Skeletal muscle cell (primary cell): ENCODE data around the gene EEF2.
"Not testable (repeated sequence)": the region's sequence is repeated elsewhere in the genome, so short reads cannot be mapped to it uniquely, and the experiment has no call there.

Experiments used
- DNase-seq: peaks from one replicate; pipeline ENCODE4 v3.0.0-alpha.2; 2010; ENCODE audit warnings: low read depth
- H3K4me3 ChIP-seq: 2 replicates; pipeline ENCODE4 v1.5.1; 2011; ENCODE audit warnings: low read depth, mild to moderate bottlenecking, control low read depth, low read length, moderate library complexity

Gene EEF2

GRCh38 chr19:3975637-3976087 lies 9.6 kb downstream of the EEF2 start:
- no peak for DNase-seq
- H3K4me3 ChIP-seq, result no peak overlapping the region

GRCh38 chr19:3975144-3975543 lies 10.1 kb downstream of the EEF2 start:
- DNase-seq, result no peak
- no peak overlapping the region for H3K4me3 ChIP-seq

GRCh38 chr19:3970808-3971598 lies 14.3 kb downstream of the EEF2 start, which contains the start of gene DAPK3:
Gene DAPK3 (minus strand): TSS chr19:3971099. CDS start chr19:3969735, 1,364 bp downstream.
- peak within 1 kb of the TSS; percentile 89 for H3K4me3 ChIP-seq
- peak; percentile 94 for DNase-seq

GRCh38 chr19:3970313-3970807 lies 14.9 kb downstream of the EEF2 start:
- peak overlapping the region; percentile 89 for H3K4me3 ChIP-seq
- no peak for DNase-seq

DNA sequence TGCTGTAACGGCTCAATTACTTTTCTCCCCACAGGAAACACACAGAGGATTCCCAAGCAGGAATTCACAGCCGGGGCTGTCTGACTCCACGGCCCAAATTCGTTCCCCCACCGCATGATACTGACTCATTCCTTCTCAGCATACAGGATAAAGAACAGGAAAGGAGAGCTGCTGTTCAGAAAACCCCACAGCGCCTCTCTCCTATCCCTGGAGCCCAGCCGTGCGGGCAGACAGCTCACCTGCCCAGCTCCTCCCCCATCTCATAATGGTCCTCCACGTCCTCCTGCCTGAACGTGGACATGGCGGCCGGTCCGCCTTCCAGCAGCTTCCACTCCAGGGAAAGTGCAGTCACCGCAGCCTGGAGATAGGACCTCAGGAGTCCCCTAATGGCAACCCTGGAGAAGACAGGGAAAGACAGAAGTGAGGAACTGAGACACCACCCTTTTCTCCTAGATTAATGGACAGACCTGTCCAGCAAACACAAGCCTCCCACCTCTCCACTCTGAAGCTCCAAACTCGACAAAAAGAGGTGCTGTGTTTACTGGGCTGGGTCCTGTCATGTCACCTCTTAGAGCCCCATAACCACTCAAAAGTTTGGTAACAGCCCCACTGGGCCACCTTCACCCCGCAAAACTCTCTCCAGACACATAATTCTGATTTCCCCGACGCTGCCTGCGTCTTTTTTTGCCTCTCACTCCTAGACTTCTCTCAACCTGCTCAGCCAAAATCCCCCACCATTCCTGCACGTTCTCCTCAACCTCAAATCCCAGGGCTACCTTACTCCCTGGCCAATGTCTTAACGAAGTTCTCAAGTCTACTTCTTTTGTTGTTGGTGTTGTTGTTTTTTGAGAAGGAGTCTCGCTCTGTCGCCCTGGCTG lies 15.6 kb downstream of the EEF2 start:
- DNase-seq, result peak; percentile 54
- H3K4me3 ChIP-seq, result peak overlapping the region; percentile 89

DNA sequence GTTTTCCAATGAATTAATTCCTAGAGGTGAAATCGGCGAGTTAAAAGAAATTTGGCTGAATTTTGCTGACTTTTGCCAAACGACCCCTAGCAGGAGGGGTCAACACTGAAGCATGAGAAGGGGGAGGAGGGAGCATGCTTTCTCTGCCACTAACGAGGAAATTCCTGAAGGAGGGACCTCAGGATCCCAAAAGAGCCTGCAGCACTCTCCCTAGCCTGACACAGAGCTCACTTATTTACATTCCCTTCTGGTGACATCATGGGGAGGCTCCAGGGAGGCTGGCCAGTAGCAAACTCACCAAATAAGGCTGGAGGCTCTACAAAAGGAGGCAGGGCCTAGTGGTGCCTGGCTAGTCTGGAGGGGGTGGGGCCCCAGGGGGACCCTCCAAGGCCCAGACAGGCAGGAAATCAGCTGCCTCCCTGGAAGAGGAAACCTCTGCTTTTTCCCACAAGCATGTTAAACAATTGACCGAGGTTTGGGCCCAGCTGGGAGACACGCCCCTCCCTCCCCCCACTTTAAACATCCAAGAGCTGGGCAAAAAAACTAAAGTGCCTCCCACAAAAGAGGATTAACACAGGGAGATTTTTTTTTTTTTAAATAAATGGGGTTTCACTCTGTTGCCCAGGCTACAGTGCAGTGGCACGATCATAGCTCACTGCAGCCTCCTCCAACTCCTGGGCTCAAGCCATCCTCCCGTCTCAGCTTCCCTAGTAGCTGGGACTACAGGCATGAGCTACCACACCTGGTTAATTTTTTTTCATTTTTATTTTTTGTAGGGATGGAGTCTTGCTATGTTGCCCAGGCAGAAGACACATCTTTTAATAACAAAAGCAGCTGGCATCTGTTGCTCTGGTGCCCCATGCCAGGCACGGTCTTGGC lies 16.5 kb downstream of the EEF2 start:
- peak; percentile 97 for DNase-seq
- H3K4me3 ChIP-seq, result peak overlapping the region; percentile 89

DNA sequence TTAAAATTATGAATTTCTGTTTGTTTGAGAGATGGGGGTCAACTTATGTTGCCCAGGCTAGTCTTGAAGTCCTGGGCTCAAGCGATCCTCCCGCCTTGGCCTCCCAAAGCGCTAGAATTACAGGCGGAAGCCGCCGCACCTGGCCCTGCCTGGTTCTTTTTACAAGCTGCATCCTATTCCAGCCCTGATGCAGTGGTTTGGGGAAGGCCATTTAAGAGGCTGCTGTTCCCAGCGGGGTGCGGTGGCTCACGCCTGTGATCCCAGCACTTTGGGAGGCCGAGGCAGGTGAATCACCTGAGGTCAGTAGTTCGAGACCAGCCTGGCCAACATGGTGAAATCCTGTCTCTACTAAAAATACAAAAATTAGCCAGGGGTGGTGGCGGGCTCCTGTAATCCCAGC lies 17.3 kb downstream of the EEF2 start:
- not testable (repeated sequence) for H3K4me3 ChIP-seq, DNase-seq

- DNase-seq, result no peak
- H3K4me3 ChIP-seq, result no peak overlapping the region
Observed at GRCh38 chr19:3966051-3967017, 18.9 kb downstream of the EEF2 start.

GRCh38 chr19:3964256-3965194 lies 20.7 kb downstream of the EEF2 start:
- H3K4me3 ChIP-seq, result no peak overlapping the region
- DNase-seq, result no peak

DNA sequence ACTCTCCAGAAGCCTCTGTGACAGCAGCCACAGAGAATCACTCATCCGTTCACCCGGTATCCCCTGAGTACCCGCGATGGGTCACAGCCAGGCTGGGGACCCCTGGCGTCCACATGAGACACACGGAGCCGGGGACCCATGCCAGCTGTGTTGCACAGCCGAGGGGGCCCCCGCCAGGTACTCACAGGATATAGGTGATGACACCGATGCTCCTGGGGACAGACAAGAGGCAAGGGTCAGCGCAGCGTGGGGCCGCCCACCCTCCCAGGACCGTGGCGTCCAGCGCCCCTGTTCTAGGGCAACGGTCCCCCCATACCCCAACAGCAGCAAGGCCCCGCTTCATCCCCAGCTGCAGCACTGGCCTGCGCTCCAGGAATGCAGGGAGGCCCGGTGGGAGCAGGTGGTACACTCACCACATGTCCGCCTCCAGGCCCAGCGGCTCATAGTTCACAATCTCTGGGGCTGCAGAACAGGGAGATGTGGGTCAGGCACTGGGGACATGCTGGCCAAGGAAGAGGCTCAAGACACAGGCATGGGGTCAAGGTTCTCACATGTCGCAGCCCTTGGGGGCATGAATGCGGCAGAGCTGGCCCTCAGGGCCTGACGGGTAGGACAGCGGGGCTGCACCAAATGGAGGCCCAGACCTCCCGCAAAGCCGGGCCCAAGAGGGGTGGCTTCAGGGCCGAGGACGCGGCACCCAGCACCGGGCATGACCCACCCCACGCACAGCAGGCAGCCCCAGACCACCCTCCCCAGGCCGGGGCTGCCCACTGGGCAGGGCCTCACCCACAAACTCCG lies 21.6 kb downstream of the EEF2 start:
- H3K4me3 ChIP-seq, result no peak overlapping the region
- DNase-seq, result no peak

- DNase-seq, result no peak
- H3K4me3 ChIP-seq, result no peak overlapping the region
Observed at GRCh38 chr19:3961007-3961406, 24.3 kb downstream of the EEF2 start.

DNA sequence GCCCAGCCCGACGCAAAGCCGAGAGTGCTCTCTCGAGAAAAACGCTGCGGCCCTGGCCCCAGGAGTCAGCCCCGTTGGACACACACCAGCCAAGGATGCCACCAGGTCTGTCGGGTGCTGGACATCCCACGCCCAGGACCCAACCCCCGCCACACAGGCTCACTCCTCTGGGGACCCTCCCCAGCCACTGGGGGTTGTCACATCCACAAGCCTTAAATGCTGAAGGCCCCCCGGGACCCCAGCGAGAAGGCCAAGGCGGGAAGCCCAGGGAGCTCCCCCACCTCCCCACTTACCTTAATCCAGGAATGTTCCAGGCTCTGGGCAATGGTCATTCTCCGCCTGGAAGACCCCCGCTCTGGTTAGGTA lies 25.5 kb downstream of the EEF2 start:
- no peak for DNase-seq
- H3K4me3 ChIP-seq, result no peak overlapping the region

DNA sequence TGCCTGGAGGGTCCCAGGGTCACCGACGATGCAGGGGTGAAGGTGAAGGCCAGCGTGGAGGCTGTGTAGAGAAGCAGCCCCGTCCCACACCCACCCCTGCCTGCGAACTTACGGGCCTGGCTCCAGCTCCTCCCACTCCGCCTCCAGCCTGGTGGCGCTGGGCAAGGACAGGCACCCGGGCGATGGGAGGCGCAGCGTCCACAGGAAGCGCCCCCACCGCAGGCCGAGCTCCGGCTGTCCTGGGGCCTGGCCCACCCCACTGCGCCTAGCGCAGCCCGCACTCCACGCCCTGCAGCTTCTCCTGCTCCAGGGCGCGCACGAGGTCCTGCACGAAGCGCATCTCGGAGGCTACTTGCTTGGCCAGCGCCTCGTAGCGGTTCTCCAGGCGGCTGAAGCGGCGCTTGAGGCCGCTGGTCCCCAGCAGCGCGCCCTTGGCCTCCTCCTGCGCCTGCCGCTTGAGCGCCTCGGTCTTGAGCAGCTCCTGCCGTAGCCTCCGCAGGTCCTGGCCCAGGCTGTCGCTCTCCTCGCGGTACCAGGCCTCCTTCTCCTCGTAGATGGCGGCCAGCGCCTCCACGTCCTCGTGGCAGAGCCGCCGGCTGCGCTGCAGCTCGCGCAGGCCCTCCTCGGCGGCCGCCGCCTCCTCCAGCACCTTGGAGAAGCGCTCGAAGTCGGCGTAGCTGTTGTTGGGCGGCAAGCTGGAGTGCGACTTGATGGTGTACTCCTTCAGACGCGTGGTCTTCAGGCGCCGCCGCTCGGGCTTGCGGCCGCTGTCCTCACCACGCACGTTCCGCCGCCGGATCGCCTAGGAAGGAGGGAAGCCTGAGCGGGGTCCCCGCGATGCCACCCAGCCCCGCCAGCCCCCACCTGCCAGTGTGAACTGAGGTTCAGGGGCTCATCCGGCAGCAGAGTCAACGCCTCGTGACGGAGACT lies 26.2 kb downstream of the EEF2 start:
- H3K4me3 ChIP-seq, result no peak overlapping the region
- no peak for DNase-seq

DNA sequence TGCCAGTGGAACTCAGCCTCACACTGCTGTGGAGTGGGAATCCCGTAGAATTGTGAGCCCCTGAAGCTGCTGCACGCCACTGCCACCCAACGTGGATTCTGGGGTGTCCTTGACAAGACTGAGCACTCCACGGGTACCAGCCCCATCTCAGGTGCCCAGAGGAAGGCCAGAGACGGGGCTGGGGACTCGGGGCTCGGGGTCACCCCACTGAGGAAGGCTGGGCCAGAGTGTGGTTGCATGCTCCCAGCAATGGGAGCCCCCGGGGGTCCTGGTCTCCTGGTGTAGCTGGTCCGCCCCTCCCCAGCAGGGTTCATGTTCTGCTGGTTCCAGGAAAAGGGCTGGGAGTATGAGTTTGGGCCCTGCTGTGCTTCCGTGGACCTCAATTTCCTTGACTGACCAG lies 29.6 kb downstream of the EEF2 start:
- no peak overlapping the region for H3K4me3 ChIP-seq
- DNase-seq, result no peak

- H3K4me3 ChIP-seq, DNase-seq: not testable (repeated sequence)
Observed at GRCh38 chr19:3955276-3955675, 30.0 kb downstream of the EEF2 start.
